ENCODE data around the gene FBXW9. TPM values are rescaled to one million over a fixed set of nuclear protein-coding genes. Genes with fewer than 3 reads are reported as not detected.

The FBXW9 gene
- total and polyA plus RNA-seq, 2 of the 13 experiments (the other 11 are each of a cell fraction or from before 2014, with no cell fraction given), result 5.7 to 6.1 TPM

- TF ChIP-seq, protein P1, sequence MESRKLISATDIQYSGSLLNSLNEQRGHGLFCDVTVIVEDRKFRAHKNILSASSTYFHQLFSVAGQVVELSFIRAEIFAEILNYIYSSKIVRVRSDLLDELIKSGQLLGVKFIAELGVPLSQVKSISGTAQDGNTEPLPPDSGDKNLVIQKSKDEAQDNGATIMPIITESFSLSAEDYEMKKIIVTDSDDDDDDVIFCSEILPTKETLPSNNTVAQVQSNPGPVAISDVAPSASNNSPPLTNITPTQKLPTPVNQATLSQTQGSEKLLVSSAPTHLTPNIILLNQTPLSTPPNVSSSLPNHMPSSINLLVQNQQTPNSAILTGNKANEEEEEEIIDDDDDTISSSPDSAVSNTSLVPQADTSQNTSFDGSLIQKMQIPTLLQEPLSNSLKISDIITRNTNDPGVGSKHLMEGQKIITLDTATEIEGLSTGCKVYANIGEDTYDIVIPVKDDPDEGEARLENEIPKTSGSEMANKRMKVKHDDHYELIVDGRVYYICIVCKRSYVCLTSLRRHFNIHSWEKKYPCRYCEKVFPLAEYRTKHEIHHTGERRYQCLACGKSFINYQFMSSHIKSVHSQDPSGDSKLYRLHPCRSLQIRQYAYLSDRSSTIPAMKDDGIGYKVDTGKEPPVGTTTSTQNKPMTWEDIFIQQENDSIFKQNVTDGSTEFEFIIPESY (CRISPR knock-in tag; IDR thresholded peaks at IDR 0.05), result no peak; the same call in 1 of the 2 replicates
- TF ChIP-seq ZNF777 (CRISPR knock-in tag; IDR thresholded peaks at IDR 0.05) (no peak; the same call in 1 of the 2 replicates), FOSL2 (CRISPR knock-in tag; IDR thresholded peaks at IDR 0.05) (no peak), SALL1 (CRISPR knock-in tag; IDR thresholded peaks at IDR 0.05) (peak; percentile 11; the same call in 1 of the 2 replicates), ZBTB38 (CRISPR knock-in tag; IDR thresholded peaks at IDR 0.05) (no peak), HNF4A (CRISPR knock-in tag; IDR thresholded peaks at IDR 0.05) (no peak), YEATS2 (CRISPR knock-in tag; IDR thresholded peaks at IDR 0.05; ENCODE audit: borderline replicate concordance) (peak; percentile 58; the same call in 1 of the 2 replicates), GATAD2A (CRISPR knock-in tag; IDR thresholded peaks at IDR 0.05) (no peak), ZNF788 (CRISPR knock-in tag; IDR thresholded peaks at IDR 0.05; ENCODE audit: borderline replicate concordance) (peak; percentile 23; the same call in 1 of the 2 replicates), CSRNP2 (CRISPR knock-in tag; conservative IDR thresholded peaks at IDR 0.05; ENCODE audit: low read depth) (no peak), SAP130 (CRISPR knock-in tag; IDR thresholded peaks at IDR 0.05; ENCODE audit: low read depth) (peak; percentile 84), ZNF589 (CRISPR knock-in tag; conservative IDR thresholded peaks at IDR 0.05) (no peak), ZNF839 (CRISPR knock-in tag; IDR thresholded peaks at IDR 0.05; ENCODE audit: borderline replicate concordance) (no peak), ZFP91 (CRISPR knock-in tag; IDR thresholded peaks at IDR 0.05; ENCODE audit: borderline replicate concordance) (peak; percentile 39; the same call in 1 of the 2 replicates)
- TF ChIP-seq, protein P2, sequence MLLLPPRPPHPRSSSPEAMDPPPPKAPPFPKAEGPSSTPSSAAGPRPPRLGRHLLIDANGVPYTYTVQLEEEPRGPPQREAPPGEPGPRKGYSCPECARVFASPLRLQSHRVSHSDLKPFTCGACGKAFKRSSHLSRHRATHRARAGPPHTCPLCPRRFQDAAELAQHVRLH (CRISPR knock-in tag; IDR thresholded peaks at IDR 0.05; ENCODE audit: borderline replicate concordance, low read depth), result peak; percentile 65; the same call in 1 of the 2 replicates
- TF ChIP-seq, protein P3, sequence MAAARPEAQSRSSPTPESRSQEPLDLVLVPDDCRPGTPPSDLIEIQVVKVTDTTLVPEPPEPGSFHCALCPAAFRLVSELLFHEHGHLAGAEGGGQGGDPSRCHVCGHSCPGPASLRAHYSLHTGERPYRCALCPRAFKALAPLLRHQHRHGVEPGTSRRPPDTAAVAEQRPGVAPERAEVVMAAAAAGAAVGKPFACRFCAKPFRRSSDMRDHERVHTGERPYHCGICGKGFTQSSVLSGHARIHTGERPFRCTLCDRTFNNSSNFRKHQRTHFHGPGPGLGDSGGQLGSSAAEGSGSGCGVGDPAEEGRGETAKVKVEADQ (CRISPR knock-in tag; IDR thresholded peaks at IDR 0.05; ENCODE audit: borderline replicate concordance), result peak; percentile 23; the same call in 1 of the 2 replicates
- TF ChIP-seq, protein P4, sequence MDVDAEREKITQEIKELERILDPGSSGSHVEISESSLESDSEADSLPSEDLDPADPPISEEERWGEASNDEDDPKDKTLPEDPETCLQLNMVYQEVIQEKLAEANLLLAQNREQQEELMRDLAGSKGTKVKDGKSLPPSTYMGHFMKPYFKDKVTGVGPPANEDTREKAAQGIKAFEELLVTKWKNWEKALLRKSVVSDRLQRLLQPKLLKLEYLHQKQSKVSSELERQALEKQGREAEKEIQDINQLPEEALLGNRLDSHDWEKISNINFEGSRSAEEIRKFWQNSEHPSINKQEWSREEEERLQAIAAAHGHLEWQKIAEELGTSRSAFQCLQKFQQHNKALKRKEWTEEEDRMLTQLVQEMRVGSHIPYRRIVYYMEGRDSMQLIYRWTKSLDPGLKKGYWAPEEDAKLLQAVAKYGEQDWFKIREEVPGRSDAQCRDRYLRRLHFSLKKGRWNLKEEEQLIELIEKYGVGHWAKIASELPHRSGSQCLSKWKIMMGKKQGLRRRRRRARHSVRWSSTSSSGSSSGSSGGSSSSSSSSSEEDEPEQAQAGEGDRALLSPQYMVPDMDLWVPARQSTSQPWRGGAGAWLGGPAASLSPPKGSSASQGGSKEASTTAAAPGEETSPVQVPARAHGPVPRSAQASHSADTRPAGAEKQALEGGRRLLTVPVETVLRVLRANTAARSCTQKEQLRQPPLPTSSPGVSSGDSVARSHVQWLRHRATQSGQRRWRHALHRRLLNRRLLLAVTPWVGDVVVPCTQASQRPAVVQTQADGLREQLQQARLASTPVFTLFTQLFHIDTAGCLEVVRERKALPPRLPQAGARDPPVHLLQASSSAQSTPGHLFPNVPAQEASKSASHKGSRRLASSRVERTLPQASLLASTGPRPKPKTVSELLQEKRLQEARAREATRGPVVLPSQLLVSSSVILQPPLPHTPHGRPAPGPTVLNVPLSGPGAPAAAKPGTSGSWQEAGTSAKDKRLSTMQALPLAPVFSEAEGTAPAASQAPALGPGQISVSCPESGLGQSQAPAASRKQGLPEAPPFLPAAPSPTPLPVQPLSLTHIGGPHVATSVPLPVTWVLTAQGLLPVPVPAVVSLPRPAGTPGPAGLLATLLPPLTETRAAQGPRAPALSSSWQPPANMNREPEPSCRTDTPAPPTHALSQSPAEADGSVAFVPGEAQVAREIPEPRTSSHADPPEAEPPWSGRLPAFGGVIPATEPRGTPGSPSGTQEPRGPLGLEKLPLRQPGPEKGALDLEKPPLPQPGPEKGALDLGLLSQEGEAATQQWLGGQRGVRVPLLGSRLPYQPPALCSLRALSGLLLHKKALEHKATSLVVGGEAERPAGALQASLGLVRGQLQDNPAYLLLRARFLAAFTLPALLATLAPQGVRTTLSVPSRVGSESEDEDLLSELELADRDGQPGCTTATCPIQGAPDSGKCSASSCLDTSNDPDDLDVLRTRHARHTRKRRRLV (CRISPR knock-in tag; IDR thresholded peaks at IDR 0.05), result no peak
These were observed 30.0 kb downstream of the FBXW9 start, which contains the start of the genes MAN2B1 and WDR83 (continued) for GRCh38 chr19:12666265-12667048.
